Measurements from ENCODE around the gene DCUN1D3. TPM values are rescaled to one million over a fixed set of nuclear protein-coding genes. Genes with fewer than 3 reads are reported as not detected.

Gene DCUN1D3, protein sequence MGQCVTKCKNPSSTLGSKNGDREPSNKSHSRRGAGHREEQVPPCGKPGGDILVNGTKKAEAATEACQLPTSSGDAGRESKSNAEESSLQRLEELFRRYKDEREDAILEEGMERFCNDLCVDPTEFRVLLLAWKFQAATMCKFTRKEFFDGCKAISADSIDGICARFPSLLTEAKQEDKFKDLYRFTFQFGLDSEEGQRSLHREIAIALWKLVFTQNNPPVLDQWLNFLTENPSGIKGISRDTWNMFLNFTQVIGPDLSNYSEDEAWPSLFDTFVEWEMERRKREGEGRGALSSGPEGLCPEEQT
- total RNA-seq: 26.0 and 27.9 TPM in 2 replicates

DNA sequence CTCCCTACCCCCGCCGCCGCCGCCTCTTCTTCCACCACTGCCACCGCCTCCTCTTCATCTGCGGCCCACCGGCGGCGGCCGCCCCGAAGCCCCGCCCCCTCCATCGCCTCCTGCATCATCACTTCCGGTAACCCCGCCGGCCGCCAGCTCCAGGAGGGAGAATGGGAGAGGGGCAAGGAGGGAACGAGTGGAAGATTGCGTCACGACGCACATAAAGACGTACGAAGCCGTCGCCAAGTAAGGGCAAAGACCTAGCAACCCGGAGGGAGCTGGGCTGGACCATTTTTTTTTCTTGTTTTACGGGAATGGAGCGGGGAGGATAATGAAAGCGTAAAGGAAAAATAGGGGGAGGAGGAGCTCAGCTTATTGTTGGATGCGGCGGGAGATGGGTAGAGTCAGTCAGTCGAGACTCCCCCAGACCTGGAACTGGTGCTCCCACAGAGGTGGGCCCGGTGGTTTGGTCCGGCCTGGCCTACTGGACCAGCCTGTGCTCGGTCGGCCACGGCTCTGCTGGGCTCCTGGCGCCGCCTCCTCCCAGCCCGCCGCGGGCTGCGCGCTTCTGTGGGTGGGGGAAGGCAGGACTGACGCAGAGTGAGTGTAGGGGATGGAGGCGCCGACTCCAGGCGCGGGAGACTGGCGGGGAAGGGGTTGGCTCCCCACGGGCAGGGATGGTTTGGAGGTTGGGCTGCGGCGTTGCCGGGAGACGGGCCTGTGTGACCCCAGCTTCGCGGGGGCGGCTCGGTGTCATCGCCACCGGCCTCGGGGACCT is at the start of gene DCUN1D3, which contains the start of gene LYRM1:
Gene DCUN1D3, minus strand, starts transcription at position 60 of the 769 bp plus-strand sequence. CDS start 37,820 bp downstream, outside the sequence.
Gene LYRM1, plus strand, starts transcription at position 473 of the 769 bp plus-strand sequence. CDS start 14,785 bp downstream, outside the sequence.

GRCh38 chr16:20806168-20807050 is 93.7 kb downstream of the DCUN1D3 start, which contains the start of the genes ERI2 and REXO5:
Gene ERI2, minus strand, starts transcription at chr16:20806472. Its CDS starts 42 bp downstream, at chr16:20806430.
Gene REXO5, plus strand, starts transcription at chr16:20806527. Its CDS starts 427 bp downstream, at chr16:20806954.

Other genes starting within 250 kb of the DCUN1D3 start
- gene ACSM1, start 202.7 kb downstream of the DCUN1D3 start, total RNA-seq: 1.6 TPM in 1 of 2 replicates, not detected in the other
- gene THUMPD1, start 158.5 kb downstream of the DCUN1D3 start, total RNA-seq: 34.2 and 50.4 TPM in 2 replicates
- gene ACSM3, start 136.3 kb downstream of the DCUN1D3 start, total RNA-seq: 0.90 and 1.6 TPM in 2 replicates
- 16.2 and 16.5 TPM in 2 replicates for gene ERI2, start 93.9 kb downstream of the DCUN1D3 start, total RNA-seq
- gene REXO5, start 93.8 kb downstream of the DCUN1D3 start, total RNA-seq: 6.0 and 10.7 TPM in 2 replicates
- gene LYRM1, start 413 bp upstream of the DCUN1D3 start, total RNA-seq: 29.8 and 48.2 TPM in 2 replicates